Peyer's patch (tissue), 4 donors: ENCODE results near the gene SPATC1L.

Experiments
- CTCF ChIP-seq, 6 experiments: fragments of 450-650 bp in 4 of 6; fragments of 200-600 bp in 2 of 6; sonication (generic) in 1 of 6; IDR thresholded peaks; one replicate each; pipeline ENCODE4 v1.5.1; 2017 to 2019; ENCODE audit warnings: antibody characterized with exemption in 6 of 6, mild to moderate bottlenecking in 3 of 6, moderate library complexity in 1 of 6
- POLR2A ChIP-seq, 2 donors: fragments of 450-650 bp; IDR thresholded peaks; one replicate each; pipeline ENCODE4 v1.5.1; 2017; ENCODE audit warnings: antibody characterized with exemption in 2 of 2, mild to moderate bottlenecking in 2 of 2, moderate library complexity in 2 of 2

DNA sequence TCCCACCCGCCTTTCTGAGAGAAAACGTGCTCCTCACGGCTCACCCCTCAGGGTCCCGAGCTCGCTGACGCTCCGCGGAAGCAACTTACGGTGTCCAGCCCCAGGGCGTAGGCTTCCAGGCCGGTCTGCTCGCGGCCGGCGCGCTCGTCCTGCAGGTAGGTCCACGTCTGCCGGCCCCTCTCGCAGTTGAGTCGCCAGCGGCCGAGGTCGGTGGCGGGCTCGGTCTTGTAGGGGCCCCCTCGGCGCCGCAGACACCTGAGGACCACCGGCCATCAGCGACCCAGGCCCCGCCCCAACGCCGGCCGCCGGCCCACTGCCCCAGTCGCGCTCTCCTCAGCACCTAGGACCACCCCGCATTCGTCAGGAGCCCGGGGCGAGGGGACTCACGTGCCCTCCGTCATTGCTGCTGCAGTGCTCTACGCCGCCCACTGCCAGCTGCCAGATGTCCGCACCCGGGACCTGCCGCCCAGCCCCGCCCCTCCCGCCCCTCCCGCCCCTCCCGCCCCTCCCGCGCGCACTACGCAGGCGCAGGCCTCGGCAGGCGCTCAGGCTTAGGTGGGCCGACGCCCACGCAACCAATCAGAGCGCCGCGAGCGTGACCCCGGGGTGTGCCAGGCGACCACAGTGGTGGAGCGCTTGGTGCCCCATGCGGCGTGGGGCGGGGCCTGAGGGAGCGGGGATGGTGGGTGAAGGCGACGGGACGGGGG lies 44.2 kb upstream of the SPATC1L start, which contains the start of gene LSS:
- TF ChIP-seq CTCF (IDR thresholded peaks at IDR 0.05): no peak
- TF ChIP-seq POLR2A (IDR thresholded peaks at IDR 0.05): peak in 1 of 2 donors; percentile 55
